Stimulated activated naive B cell treated with anti-CD40 and anti-IgM and Interleukin-4, amounts not matched to agents 10 μg/mL and 1 μg/mL and 100 μg/mL, for 72 hours (primary cell): ENCODE measurements around the gene TEX51.

Experiments
- ATAC-seq, 2 donors: fragments of 150-1000 bp; cut with Tn5 transposase; replicated peaks; 2 replicates each; pipeline ENCODE4 v1.10.0; 2021; ENCODE audit warnings: moderate library complexity in 1 of 2
- DNase-seq: peaks from one replicate; pipeline ENCODE4 v3.0.0; 2021
- H3K27ac Mint-ChIP-seq: one replicate; pipeline ENCODE4 v1.8.0; 2022; ENCODE audit warnings: mild to moderate bottlenecking, mixed read lengths
- H3K27me3 Mint-ChIP-seq, 2 donors: one replicate each; pipeline ENCODE4 v1.8.0; 2022; ENCODE audit warnings: mixed read lengths in 2 of 2
- H3K36me3 Mint-ChIP-seq, 2 donors: one replicate each; pipeline ENCODE4 v1.8.0; 2022; ENCODE audit warnings: mixed read lengths in 2 of 2, mild to moderate bottlenecking in 1 of 2
- H3K4me1 Mint-ChIP-seq, 2 donors: one replicate each; pipeline ENCODE4 v1.8.0; 2022; ENCODE audit warnings: mixed read lengths in 2 of 2, mild to moderate bottlenecking in 1 of 2
- H3K4me3 Mint-ChIP-seq, 2 donors: one replicate each; pipeline ENCODE4 v1.8.0; 2022; ENCODE audit warnings: mild to moderate bottlenecking in 2 of 2, mixed read lengths in 2 of 2, moderate library complexity in 1 of 2
- H3K9me3 Mint-ChIP-seq, 2 donors: one replicate each; pipeline ENCODE4 v1.8.0; 2022; ENCODE audit warnings: mixed read lengths in 2 of 2, mild to moderate bottlenecking in 1 of 2

The TEX51 gene

DNA sequence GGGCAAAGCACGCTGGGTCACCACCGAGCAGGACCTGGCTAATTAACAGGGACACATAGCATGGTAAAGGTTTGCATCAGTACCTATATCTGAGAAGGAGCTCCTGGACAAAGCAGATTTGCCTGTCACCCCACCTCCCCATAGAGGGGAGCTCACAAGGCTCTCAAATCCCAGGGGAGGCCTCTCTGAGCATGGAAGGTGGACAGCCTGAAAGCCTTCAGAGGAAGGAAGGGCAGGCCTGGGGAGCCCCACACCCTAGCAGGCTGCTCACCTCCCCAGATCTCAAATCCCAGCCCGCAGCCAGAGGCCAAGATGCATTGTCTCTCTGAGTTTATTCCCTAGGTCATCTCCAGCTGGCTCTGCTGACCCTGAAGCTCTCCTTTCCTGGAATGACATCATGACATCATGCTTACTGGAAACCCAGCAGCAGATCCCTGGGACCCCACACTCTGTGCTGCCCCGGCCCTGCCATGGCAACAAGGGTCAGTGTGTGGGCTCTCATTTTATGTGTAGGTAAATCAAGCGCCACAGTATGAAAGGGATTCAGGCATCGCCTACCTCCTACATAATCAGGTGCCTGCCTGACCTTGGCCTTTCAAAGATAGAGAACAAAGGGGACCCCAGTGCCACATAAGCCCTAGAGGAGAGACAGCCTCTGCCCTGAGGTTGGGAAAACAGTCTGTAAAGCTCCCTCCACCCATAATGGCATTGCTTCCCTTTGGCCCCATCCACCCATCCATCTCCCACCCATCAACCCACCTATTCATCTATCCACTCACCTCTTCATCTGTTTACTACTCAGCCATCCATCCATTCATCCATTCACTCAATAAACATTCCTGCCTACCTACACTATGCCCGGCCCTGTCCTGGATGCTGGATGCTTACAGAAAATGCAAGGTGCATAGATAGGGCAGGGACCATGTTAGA is 15.7 kb upstream of the TEX51 start:
- no peaks in the 10 kb centered on the region for H3K36me3 Mint-ChIP-seq
- no peak for DNase-seq
- peaks cover 16 to 17% of the 10 kb centered on the region in 2 donors for H3K27me3 Mint-ChIP-seq
- no peak overlapping the region for H3K27ac Mint-ChIP-seq
- H3K4me1 Mint-ChIP-seq, result peaks cover 5 to 14% of the 10 kb centered on the region in 2 donors
- H3K4me3 Mint-ChIP-seq, result no peak overlapping the region
- ATAC-seq, result no peak
- no peaks in the 10 kb centered on the region for H3K9me3 Mint-ChIP-seq

- ATAC-seq, result no peak
- peaks cover 5 to 14% of the 10 kb centered on the region in 2 donors for H3K4me1 Mint-ChIP-seq
- H3K36me3 Mint-ChIP-seq, result no peaks in the 10 kb centered on the region
- H3K9me3 Mint-ChIP-seq, result no peaks in the 10 kb centered on the region
- H3K27me3 Mint-ChIP-seq, result peaks cover 16 to 17% of the 10 kb centered on the region in 2 donors
- DNase-seq, result no peak
- H3K4me3 Mint-ChIP-seq, result no peak overlapping the region
- no peak overlapping the region for H3K27ac Mint-ChIP-seq
Observed at GRCh38 chr2:126883666-126884040, 15.0 kb upstream of the TEX51 start.

GRCh38 chr2:126884861-126885750 is 13.6 kb upstream of the TEX51 start:
- peaks cover 5 to 14% of the 10 kb centered on the region in 2 donors for H3K4me1 Mint-ChIP-seq
- peaks cover 16 to 17% of the 10 kb centered on the region in 2 donors for H3K27me3 Mint-ChIP-seq
- ATAC-seq, result no peak
- DNase-seq, result no peak
- H3K4me3 Mint-ChIP-seq, result no peak overlapping the region
- no peaks in the 10 kb centered on the region for H3K9me3 Mint-ChIP-seq
- H3K27ac Mint-ChIP-seq, result no peak overlapping the region
- H3K36me3 Mint-ChIP-seq, result no peaks in the 10 kb centered on the region

GRCh38 chr2:126885751-126886210 is 12.9 kb upstream of the TEX51 start:
- DNase-seq (no peak), ATAC-seq (no peak)
- Mint-ChIP-seq H3K4me3 (no peak overlapping the region), H3K9me3 (no peaks in the 10 kb centered on the region), H3K27me3 (peaks cover 16 to 17% of the 10 kb centered on the region in 2 donors), H3K27ac (no peak overlapping the region), H3K36me3 (no peaks in the 10 kb centered on the region), H3K4me1 (peaks cover 5 to 14% of the 10 kb centered on the region in 2 donors)

GRCh38 chr2:126886211-126886915 is 12.3 kb upstream of the TEX51 start:
- Mint-ChIP-seq H3K36me3 (no peaks in the 10 kb centered on the region), H3K4me3 (peak overlapping the region; percentile 74 to 75), H3K4me1 (peaks cover 5 to 14% of the 10 kb centered on the region in 2 donors), H3K27me3 (peaks cover 16 to 17% of the 10 kb centered on the region in 2 donors), H3K9me3 (no peaks in the 10 kb centered on the region), H3K27ac (peak overlapping the region; percentile 93)
- DNase-seq (peak; percentile 53), ATAC-seq (peak; percentile 84 to 86)

DNA sequence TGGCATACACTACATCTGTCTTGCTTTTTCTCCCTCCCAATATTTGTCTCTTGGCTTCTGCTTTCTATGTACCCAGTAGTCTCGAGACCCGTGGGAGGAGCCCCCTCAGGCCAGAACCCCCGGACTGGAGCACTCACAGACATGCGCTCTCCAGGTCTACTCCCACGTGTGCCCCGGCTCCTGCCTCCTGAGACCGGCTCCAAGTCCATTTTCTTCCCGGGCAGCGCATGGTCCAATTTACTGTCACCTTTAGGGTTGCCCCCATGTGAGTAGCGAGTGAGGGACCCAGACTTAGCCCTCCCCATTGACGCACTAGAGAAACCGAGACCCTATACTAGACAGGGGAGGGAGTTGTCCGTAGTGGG is 11.8 kb upstream of the TEX51 start:
- no peaks in the 10 kb centered on the region for H3K36me3 Mint-ChIP-seq
- no peaks in the 10 kb centered on the region for H3K9me3 Mint-ChIP-seq
- peaks cover 5 to 14% of the 10 kb centered on the region in 2 donors for H3K4me1 Mint-ChIP-seq
- ATAC-seq, result no peak
- no peak overlapping the region for H3K27ac Mint-ChIP-seq
- peaks cover 13 to 17% of the 10 kb centered on the region in 2 donors for H3K27me3 Mint-ChIP-seq
- H3K4me3 Mint-ChIP-seq, result peak overlapping the region; percentile 74 to 75
- no peak for DNase-seq

- no peaks in the 10 kb centered on the region for H3K9me3 Mint-ChIP-seq
- H3K27ac Mint-ChIP-seq, result no peak overlapping the region
- ATAC-seq (no peak), DNase-seq (no peak)
- no peaks in the 10 kb centered on the region for H3K36me3 Mint-ChIP-seq
- H3K4me1 Mint-ChIP-seq, result peaks cover 5 to 14% of the 10 kb centered on the region in 2 donors
- peaks cover 13 to 17% of the 10 kb centered on the region in 2 donors for H3K27me3 Mint-ChIP-seq
- H3K4me3 Mint-ChIP-seq, result no peak overlapping the region
Observed at GRCh38 chr2:126887506-126887905, 11.2 kb upstream of the TEX51 start.

DNA sequence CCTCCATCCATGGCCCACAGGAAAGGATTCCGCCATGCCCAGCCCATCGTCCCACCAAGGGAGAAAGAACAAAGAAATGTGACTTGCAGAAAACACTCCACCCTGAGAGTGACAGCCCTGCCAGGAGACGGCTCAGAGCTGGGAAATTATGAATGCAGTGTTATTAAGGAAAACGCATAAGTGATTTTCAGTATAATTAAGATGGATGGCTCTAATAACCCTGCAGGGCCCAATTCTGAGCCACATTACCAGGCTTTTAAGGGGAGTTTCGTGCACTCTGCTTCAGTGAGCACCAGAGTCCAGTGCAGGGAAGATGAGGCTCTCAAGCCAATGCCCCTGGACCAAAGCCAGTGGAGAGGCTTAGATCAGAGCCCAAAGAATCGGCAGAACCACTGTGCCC is 10.6 kb upstream of the TEX51 start:
- DNase-seq (no peak), ATAC-seq (no peak)
- Mint-ChIP-seq H3K9me3 (no peaks in the 10 kb centered on the region), H3K36me3 (no peaks in the 10 kb centered on the region), H3K4me1 (peaks cover 5 to 14% of the 10 kb centered on the region in 2 donors), H3K4me3 (no peak overlapping the region), H3K27me3 (peaks cover 13 to 17% of the 10 kb centered on the region in 2 donors), H3K27ac (no peak overlapping the region)

DNA sequence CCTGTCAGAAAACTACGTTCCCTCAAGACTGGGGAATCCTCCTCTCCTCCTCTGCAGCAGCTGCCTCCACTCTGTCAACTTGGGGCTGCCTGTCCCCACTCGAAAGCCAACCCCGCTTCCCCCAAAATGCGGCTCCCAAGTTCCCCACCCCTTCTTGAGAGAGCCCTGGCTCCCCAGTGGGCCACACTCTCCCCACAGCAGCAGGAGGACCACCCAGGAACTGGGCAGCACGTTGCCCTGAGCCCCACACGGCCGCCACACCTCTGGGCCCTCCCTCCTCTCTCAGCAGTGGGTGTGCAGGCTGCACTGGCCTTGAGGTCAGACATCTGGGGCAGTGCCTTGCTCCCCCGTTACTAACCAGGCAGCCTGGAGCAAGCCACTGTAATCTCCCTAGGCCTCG is 9.6 kb upstream of the TEX51 start:
- H3K9me3 Mint-ChIP-seq, result no peaks in the 10 kb centered on the region
- no peak overlapping the region for H3K27ac Mint-ChIP-seq
- no peak for ATAC-seq
- H3K27me3 Mint-ChIP-seq, result peaks cover 13 to 17% of the 10 kb centered on the region in 2 donors
- no peaks in the 10 kb centered on the region for H3K36me3 Mint-ChIP-seq
- no peak overlapping the region for H3K4me3 Mint-ChIP-seq
- peaks cover 5 to 14% of the 10 kb centered on the region in 2 donors for H3K4me1 Mint-ChIP-seq
- no peak for DNase-seq

GRCh38 chr2:126889496-126890135 is 9.1 kb upstream of the TEX51 start:
- Mint-ChIP-seq H3K27ac (no peak overlapping the region), H3K36me3 (no peaks in the 10 kb centered on the region), H3K27me3 (peaks cover 13 to 17% of the 10 kb centered on the region in 2 donors), H3K9me3 (no peaks in the 10 kb centered on the region), H3K4me1 (peaks cover 5 to 14% of the 10 kb centered on the region in 2 donors), H3K4me3 (no peak overlapping the region)
- DNase-seq (no peak), ATAC-seq (no peak)

GRCh38 chr2:126890136-126890510 is 8.6 kb upstream of the TEX51 start:
- H3K9me3 Mint-ChIP-seq, result no peaks in the 10 kb centered on the region
- DNase-seq, result no peak
- H3K4me3 Mint-ChIP-seq, result no peak overlapping the region
- ATAC-seq, result no peak
- H3K27ac Mint-ChIP-seq, result no peak overlapping the region
- H3K36me3 Mint-ChIP-seq, result no peaks in the 10 kb centered on the region
- H3K4me1 Mint-ChIP-seq, result peaks cover 5 to 14% of the 10 kb centered on the region in 2 donors
- H3K27me3 Mint-ChIP-seq, result peaks cover 13 to 17% of the 10 kb centered on the region in 2 donors

GRCh38 chr2:126890551-126891450 is 7.9 kb upstream of the TEX51 start:
- Mint-ChIP-seq H3K9me3 (no peaks in the 10 kb centered on the region), H3K4me3 (no peak overlapping the region), H3K4me1 (peaks cover 5 to 14% of the 10 kb centered on the region in 2 donors), H3K27ac (no peak overlapping the region), H3K36me3 (no peaks in the 10 kb centered on the region), H3K27me3 (peaks cover 13 to 17% of the 10 kb centered on the region in 2 donors)
- DNase-seq, result no peak
- ATAC-seq, result no peak
